HL-60 (cell line): ENCODE data around the gene TUB.

Source experiments
- CTCF ChIP-seq: IDR thresholded peaks from one replicate; pipeline ENCODE4 v1.5.1; 2011; ENCODE audit warnings: low read length, control low read depth, inconsistent platforms; ENCODE audit not compliant: insufficient read depth
- GABPA ChIP-seq: IDR thresholded peaks from 2 replicates; pipeline ENCODE4 v1.6.1; 2012; ENCODE audit warnings: low read depth
- POLR2AphosphoS5 ChIP-seq: IDR thresholded peaks from 2 replicates; pipeline ENCODE4 v1.6.1; 2012; ENCODE audit warnings: low read depth
- REST ChIP-seq: IDR thresholded peaks from 2 replicates; pipeline ENCODE4 v1.6.1; 2012; ENCODE audit warnings: low read depth; ENCODE audit not compliant: insufficient replicate concordance
- SPI1 ChIP-seq: IDR thresholded peaks from 2 replicates; pipeline ENCODE4 v1.6.1; 2012; ENCODE audit warnings: low read depth, mild to moderate bottlenecking, borderline replicate concordance

GRCh38 chr11:8036986-8037385 is 44.0 kb upstream of the TUB start:
- TF ChIP-seq CTCF (no peak), GABPA (no peak), SPI1 (no peak), POLR2AphosphoS5 (no peak), REST (no peak)
